ENCODE measurements around the gene MIDN.

- TF ChIP-seq GATA3 (IDR thresholded peaks at IDR 0.05; ENCODE audit: low read depth, low read length) (no peak), GATA2 (IDR thresholded peaks at IDR 0.05; ENCODE audit: low read depth, low read length) (no peak)
These were observed at the start of gene MIDN for GRCh38 chr19:1248139-1248785.

Data from SH-SY5Y (cell line).